ENCODE measurements around the gene KRT28.

Gene KRT28, protein sequence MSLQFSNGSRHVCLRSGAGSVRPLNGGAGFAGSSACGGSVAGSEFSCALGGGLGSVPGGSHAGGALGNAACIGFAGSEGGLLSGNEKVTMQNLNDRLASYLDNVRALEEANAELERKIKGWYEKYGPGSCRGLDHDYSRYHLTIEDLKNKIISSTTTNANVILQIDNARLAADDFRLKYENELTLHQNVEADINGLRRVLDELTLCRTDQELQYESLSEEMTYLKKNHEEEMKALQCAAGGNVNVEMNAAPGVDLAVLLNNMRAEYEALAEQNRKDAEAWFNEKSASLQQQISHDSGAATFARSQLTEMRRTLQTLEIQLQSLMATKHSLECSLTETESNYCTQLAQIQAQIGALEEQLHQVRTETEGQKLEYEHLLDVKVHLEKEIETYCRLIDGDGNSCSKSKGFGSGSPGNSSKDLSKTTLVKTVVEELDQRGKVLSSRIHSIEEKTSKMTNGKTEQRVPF

DNA sequence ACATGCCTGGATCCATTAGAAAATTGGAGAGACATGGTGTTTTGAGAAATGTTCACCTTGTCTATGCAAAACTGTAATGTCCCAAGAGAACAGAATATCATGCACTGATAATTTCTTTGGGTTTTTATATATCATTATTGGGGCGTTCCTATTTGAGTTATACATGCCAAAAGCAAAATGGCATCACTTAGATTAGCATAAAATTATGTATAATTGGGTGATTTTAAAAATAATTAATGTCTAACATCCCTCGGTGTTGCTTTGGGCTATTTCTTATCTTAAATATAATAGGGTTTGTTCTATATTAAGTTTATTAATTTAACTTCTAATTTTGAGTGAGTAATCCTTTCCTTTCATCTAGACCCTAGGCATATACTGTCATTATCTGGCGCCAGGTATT, at the start of gene KRT28:
Gene KRT28 (minus strand): TSS at position 101 of the 400 bp plus-strand sequence. CDS start 66 bp downstream, at position 35.
- DNase-seq = no peak

DNA sequence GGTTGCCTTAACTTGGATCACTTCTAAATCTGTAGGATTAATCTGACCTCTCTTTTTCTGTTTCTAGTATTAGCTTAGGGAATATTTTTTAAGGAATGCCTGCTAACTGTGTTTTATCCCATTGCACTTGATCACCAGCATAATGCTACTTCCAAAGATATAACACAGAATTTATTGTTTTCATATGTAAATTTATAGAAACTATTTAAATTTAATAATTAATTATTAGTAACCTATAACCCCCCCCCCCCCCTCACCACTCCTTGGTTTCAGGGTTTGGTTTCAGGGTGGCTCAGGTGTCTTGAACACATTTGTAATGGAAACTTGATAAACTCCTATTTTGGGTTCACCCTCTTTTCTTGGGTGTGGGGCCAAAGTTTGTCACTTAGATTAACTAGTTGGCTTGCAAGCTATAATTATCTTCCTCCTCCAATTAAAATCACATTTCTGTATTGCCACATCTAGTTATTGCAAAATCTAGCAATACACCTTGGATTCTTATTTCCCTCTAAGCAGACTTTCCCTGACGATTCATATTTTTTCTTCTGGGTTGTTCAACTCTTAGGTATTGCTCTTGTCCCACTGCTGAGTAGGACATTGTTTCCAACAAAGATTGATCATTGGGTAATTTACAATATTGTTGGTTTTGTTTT, 49.0 kb upstream of the KRT28 start:
- no peak for DNase-seq

DNA sequence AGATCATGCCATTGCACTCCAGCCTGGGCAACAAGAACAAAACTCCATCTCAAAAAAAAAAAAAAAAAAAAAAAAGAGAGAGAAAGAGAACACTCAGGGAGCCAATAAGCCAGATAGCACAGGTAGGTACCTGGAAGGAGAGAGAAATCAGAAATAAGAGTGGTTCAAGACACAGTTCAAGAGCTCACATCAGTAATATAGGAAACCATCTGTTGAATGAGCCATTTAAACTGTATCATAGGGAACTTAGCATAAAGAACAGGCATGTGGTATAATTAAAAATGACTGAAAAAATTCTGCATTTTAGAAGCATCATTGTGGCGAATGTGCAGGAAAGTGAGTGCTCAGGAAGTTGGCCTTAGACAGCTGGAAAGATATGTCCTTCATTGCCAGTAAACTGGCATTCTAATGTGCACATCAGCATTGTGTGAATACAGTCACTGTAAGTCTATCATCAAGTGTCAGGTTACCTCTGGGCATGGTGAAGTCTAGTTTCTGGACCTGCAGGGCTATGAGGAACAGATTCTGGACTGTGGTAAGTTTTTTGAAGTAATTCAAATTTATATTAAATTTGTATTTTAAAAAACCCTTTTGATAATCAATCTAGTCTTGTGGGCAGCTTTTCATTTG, 46.9 kb upstream of the KRT28 start:
- no peak for DNase-seq

DNA sequence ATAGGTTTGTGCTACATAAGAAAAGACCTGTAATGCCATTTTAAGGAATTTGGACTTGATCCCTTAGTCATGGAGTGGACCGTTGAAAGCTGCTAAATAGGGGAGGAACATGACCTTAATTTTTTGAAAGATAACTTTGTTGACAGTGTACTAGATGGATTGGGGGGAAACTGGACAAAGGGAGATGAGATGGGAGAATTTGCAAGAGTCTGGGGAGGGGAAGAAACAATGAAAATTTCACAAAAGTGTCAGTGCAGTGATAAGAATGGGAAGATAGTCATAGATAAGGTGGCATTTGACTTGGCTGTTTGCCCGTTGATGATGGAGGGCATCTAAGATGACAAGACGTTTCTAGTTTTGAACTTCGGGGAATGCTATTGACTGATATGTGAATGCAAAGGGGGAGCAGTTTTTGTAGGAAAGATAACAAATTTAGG, 44.9 kb upstream of the KRT28 start:
- DNase-seq = no peak

DNA sequence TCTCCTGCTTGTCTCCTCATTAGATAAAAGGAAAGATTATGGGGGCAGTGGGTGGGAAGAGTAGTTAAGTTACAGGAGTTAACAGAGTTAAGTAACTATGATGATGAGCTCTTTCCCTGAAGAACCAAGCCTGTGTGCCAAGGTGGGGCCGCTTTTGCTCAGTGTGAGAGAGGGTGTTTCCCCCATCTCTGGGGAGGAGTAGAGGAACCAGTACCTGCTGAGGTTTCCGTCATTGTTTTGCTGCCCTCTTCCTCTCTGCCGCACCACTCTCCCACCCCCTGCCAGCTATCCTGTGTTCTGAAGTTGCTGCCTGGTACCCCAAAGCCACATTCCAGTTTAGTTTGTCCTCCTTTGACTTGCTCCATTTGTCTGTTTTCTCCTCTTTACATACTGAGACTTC, 43.5 kb upstream of the KRT28 start:
- no peak for DNase-seq

DNA sequence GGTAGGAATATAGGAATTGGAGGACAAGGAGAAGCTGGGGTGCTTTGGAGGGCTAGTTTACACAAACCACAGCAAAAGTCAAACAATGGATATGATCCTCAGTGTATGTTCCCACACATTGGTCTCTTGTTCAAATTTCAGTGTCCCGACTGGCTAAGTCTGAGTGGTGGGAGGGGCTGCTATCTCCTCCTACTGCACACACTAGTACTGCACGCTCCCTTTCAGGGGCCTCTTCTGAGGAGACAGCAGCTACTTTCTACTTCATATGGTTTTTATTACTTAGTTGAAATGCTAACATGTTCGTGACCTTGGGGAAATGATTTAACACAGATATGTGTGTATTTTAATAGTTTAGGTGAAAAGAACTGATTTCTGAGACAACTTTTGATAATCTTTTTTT, 41.5 kb upstream of the KRT28 start:
- DNase-seq = no peak

DNA sequence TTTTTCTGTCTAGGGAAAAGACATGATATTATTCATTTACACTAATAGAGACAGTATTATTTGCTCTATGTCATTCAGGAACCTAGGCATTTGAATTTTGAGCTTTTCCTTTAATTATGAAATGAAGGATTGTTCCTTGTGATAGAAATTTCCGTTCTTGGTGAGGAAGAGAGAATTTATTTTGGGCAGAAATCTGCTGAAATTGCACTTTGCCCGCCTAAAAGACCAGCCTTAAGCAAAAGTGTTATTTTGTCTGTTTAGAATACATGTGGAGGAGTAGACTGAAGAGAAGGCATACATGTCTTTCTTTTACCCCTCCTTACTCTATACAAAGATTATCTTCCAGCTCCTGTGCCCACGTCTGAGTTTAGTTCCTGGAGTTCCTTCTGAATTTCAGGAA, 39.4 kb upstream of the KRT28 start:
- no peak for DNase-seq

DNA sequence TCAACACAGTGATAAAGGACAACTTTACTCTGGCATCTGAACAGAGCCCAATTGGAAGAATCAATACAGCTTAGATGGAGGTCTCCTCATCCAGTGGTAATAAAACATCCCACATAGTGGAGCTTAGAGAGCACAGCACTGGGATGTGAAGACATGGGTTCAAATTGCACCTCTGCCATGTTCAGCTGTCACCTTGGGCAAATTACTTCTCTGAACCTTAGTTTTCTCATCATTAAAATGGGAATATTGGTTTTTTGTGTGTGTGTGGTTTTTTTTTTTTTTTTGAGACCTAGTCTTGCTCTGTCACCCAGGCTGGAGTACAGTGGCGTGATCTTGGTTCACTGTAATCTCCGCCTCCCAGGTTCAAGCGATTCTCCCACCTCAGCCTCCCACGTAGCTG, 36.3 kb upstream of the KRT28 start:
- no peak for DNase-seq

DNA sequence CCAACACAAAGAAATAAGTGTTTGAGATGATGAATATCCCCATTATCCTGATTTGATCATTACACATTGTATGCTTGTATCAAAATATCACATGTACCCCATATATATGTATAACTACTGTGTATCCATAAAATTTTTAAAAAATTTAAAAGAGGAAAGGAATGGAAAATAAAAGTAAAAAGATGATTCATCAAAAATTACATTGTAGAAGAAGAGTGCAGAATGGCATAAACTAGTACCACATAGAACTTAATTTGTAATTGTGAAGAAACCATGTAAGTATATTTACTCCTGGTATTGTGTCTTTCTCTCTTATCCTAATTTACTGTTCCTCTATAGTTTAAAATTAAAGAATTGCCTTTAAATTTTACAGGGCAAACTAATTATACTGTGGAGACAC, 34.1 kb upstream of the KRT28 start:
- no peak for DNase-seq

DNA sequence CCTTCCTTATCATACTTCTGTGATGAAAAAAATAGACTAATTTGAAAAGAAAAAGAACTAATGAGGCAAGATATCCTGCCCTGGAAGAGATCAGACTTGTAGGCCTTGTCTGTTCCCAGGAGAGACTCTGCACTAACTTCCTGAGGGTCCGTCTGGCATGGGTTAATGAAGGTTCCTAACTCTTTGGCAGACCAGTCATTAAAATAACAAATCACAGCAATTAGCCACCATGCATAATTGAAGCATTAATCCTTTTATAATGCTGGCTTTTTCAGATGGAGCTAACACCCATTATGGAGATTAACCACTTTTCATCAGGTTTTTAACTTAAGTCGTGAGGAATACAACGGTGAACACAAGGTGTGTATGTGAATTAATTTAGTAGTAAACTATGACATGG, 33.1 kb upstream of the KRT28 start:
- DNase-seq = no peak

DNA sequence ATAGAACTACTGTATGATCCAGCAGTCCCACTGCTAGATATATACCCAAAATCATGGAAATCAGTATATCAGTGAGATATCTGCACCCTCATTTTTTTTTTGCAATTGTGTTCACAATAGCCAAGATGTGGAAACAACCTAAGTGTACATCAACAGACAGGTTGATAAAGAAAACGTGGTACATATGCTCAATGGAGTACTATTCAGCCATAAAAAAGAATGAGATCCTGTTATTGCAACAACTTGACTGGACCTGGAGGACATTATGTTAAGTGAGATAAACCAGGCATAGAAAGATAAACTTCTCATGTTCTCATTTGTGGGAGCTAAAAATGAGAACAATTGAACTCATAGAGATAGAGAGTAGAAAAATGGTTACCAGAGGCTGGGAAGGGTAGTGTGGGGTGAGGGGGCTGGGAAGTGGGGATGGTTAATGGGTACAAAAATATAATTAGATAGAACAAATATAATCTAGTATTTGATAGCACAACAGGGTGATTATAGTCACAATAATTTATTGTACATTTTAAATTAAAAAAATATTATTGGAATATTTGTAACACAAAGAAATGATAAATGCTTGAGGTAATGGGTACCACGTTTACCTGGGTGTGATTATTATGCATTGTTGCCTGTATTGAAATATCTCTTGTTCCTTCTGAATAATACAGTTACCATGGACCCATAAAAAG, 30.5 kb upstream of the KRT28 start:
- DNase-seq = no peak

DNA sequence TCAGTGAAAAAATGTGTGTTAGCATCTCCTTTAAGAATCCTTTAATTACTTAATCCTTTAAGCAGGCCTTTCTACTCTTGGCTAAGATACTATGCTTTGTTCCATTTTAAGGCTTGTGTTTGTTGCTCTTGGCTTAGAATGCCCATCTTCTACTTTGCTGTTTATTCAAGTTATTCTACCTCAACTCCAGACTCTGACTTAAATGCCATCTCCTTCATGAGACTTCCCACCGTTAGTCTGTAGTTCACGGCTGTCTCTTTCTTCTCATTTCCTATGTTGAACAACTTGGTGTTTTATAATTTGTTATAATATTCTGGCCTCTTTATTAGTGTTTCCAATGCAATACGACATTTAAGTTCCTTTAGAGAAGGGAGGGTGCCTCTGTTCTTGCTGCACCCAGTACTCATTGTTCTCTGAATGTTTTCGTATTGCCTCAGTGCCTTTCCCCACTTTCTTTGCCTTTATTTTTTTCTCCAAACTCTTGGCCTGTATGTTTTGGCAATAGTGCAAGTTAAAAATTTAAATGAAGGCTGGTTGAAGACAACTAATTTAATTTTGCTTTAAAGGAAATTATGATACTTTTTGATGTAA, 28.8 kb upstream of the KRT28 start:
- no peak for DNase-seq

DNA sequence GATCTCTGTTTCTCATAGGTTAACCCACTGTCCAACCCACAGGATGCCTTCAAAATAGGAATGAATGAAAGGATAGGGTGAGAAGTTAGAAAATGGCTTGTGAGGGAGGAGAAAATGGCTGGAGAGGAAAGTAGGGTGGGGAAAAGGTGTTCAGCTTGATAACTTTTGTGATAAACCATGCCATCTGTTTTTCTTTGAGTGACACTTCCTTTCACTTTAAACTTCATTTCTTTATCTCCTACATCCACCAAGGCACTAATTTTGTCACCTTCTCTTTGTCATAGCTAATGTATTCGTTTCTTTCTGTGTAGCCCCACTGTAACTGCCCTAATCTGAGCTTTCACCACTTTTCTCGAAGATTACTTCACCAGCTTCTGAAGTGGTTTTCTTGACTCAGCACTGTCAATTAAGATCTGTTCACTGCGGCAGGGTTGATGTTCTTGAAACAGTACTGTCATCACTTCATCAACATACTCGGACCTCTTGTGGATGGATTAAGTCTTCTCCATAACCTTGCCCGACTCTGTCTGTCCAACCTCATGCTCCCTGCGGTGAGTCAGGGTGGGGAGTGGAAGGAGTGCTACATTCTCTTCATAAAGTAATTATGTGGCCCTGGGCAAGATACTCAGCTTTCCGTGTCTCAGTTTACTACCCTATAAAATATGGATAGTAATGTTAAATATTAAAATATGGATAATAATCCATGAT, 28.1 kb upstream of the KRT28 start:
- DNase-seq = no peak

DNA sequence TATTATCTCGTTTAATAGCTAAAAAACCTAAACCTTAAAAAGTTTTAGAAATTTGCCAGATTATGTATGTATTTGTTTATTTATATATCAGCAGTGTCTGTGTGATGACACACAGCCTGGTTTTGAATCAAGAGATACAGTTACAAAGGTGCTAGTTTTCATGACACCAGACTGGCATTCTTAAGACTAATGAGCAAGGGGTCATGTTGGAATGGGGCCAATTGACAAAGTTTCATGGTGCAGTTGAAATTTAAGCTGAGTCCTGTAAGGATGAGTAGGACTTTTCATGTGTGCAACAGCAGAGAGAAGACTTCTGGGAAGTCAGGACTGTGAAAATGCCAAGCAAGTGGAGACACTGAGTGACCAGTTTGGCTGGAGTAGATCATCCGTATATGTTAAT, 25.8 kb upstream of the KRT28 start:
- DNase-seq = no peak

DNA sequence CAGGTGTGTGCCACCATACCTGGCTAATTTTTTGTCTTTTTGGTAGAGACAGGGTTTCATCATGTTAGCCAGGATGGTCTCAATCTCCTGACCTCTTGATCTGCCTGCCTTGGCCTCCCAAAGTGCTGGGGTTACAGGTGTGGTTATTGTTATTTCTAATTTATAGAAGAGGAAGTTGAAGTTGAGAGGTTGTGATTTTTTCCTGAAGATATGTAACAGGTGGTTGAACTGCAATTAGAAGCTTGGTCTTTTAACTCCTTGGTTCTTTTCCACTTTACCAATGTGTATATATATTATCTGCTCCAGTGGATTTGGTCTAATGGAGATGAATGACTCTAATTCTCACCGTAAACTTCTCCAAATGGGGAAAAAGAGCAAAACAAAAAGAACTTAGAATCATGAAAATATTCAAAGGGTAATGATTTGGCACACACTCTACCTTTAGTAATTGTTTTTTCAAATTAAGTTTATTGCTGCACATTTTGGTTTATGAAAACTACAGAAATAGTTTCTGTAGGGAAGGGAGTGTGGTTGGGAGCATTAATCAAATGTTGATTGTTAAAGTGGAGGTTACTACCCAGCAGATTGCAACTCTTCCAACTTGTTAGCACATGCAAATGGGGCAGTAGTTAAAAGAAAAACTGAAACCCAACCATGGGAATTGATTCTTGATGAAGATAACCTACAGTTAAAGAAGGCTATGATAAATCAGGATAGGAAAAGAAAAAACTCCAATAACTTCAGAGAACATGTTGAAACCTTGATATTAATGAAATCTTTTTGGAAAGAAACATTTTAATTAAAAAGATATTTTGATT, 24.5 kb upstream of the KRT28 start:
- DNase-seq = no peak

DNA sequence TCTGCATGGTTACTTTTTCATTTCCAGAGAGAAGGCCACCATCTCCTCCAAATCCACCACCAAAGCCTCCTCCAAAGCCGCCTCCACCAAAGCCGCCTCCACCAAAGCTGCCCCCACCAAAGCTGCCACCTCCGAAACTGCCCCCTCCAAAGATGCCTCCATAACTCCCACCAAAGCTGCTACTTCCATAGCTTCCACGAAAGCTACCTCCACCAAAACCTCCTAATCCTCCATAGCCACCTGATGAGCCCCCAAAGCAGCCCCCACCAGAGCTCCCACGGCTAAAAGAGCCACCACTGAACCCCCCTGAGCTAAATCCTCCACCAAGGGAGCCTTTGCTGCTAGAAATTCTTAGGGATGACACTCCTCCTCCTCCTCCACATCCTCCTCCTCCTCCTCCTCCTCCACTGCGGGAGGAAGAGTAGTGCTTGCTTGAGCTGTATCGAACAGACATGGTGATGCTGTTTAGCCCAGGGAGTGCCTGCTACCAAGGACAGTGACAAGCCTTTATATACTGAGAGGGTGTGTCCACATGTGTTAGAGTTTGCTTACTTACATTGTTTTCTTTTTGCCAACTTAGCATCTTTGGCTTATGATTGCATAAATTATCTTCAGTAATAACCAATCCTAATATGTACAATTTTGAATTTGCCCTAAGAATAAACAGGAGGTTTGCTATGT, 22.5 kb upstream of the KRT28 start, which contains the start of gene KRT10:
Gene KRT10 (minus strand): TSS at position 483 of the 681 bp plus-strand sequence. CDS start 29 bp downstream, at position 454.
- no peak for DNase-seq

DNA sequence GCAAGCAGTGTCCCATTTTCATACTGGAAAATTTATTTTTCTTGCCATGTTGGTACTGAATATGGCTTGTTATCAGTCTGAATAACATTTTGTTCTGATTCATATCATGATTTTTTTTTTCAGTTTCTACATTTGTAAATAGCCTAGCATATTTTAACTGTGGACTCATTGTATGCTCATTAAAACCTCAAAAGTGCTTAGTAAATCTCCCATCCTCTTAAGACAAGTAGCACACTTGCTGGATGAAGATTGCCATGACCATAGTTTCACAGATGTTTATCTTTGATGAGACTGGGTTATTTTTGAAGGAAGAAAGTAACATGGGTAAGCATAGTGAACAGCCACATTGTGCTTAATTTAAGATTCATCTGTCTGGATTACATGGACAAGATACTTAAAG, 21.8 kb upstream of the KRT28 start:
- no peak for DNase-seq

DNA sequence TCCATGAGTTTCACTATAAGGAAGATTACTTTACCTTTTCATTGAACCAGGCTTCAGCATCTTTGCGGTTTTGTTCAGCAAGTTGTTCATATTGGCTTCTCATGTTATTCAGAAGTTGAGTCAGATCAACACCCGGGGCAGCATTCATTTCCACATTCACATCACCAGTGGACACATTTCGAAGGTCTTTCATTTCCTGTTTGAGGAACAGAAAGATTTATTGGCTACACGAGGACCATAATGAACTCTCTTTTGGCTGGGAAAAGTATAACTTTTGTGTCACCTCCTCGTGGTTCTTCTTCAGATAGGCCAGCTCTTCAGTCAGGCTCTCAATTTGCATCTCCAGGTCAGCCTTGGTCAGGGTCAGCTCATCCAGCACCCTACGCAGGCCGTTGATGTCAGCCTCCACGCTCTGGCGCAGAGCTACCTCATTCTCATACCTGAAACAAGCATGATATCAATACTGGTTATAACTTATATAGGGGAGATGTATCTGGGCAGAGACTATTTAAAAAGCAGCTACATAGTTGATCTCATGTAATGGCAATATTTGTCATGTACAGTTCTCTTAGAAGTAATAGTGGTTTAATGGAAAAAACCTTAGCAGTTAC, 20.6 kb upstream of the KRT28 start:
- DNase-seq = no peak

DNA sequence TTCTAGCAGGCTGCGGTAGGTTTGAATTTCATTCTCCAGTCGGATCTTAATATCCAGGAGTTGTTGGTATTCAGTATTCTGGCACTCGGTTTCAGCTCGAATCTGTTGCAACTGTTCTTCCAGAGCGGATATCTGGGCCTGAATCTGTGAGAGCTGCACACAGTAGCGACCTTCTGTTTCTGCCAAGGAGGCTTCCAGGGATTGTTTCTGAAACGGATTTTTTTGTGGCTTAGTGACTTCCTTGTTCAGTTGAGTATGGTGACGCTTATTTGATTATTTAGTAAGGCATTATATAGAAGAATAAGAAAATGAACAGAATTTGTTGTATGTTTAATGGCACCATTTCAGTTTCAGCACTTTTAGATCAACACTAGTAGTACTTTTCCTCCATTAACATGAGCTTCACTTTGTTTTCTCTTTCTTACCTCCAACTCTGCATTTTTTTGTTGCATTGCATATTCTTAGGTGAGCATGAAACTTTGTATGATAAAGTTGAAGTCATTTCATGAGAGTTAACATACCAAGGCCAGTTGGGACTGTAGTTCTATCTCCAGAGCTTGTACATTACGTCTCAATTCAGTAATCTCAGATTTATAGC, 19.9 kb upstream of the KRT28 start:
- DNase-seq = no peak
